Pancreas (tissue), 10 donors: ENCODE measurements around the gene ATPAF1. TPM values are rescaled to one million over a fixed set of nuclear protein-coding genes. Genes with fewer than 3 reads are reported as not detected.
"Not testable (repeated sequence)": the region's sequence is repeated elsewhere in the genome, so short reads cannot be mapped to it uniquely, and the experiment has no call there.

Experiments
- ATAC-seq, 4 donors: fragments of 200-7000 bp; cut with Tn5 transposase; one replicate each; pipeline versions ENCODE4 v1.8.0 to v1.9.1; 2020; ENCODE audit warnings: mild to moderate bottlenecking in 4 of 4, moderate library complexity in 4 of 4
- DNase-seq, 6 donors: peaks; one replicate each; pipeline ENCODE4 v3.0.0-alpha.2; 2020
- FAIRE-seq: peaks from 2 replicates; lab custom pipeline; 2012; peaks lifted over from hg19 to GRCh38; lab: Jason Lieb, UNC
- H3K27ac ChIP-seq, 4 donors: fragments of 200-600 bp; sonication (generic); 1 replicate in 3 of 4; 2 replicates in 1 of 4; pipeline versions ENCODE4 v1.5.0 to v1.8.0; 2020
- H3K27me3 ChIP-seq, 4 donors: fragments of 200-600 bp; one replicate each; pipeline ENCODE4 v1.8.0; 2021
- H3K36me3 ChIP-seq, 3 donors: fragments of 200-600 bp; sonication (generic) in 1 of 3; one replicate each; pipeline versions ENCODE4 v1.5.0 to v1.8.0; 2020 to 2021
- H3K4me1 ChIP-seq, 3 donors: fragments of 200-600 bp; one replicate each; pipeline ENCODE4 v1.8.0; 2021
- H3K4me3 ChIP-seq, 4 donors: fragments of 200-600 bp; sonication (generic) in 2 of 4; one replicate each; pipeline versions ENCODE4 v1.5.0 to v1.8.0; 2020 to 2021
- H3K9me3 ChIP-seq, 4 donors: fragments of 200-600 bp; one replicate each; pipeline ENCODE4 v1.8.0; 2021
- WGBS, 2 donors: extraction: QIAGEN DNeasy Blood & Tissue Kit; methylation state at CpG; one replicate each; pipeline ENCODE4 v1.1.7; 2013; 5-methylcytosine and 5-hydroxymethylcytosine counted together
- intact Hi-C, 3 donors: fragments of 100-400 bp; cut with DNase I; formaldehyde crosslinking; loops; one replicate each; pipeline versions ENCODE4 v1.11.1 to v1.14.2; 2022
- polyA plus RNA-seq, 2 donors: library from polyadenylated mRNA; stranded (reverse); fragments of 200-250 nt; gene quantifications; one replicate each; pipeline ENCODE4 v1.2.3, GENCODE V29; 2013
- total RNA-seq, 6 donors: library from RNA; stranded (reverse); fragmentation: NEBNext Ultra II Directional in 4 of 6; extraction: Animal tissue kit (Norgen Biotek cat#: 25700) in 4 of 6; gene quantifications; one replicate each; pipeline versions ENCODE4 v1.2.1 to v1.2.4, GENCODE V29; 2021 to 2023
- TF ChIP-seq, protein P1 (sequence below), 4 donors: fragments of 200-600 bp; sonication (generic) in 3 of 4; IDR thresholded peaks; one replicate each; pipeline versions ENCODE4 v1.5.0 to v1.8.0; 2021; ENCODE audit warnings: antibody characterized with exemption in 4 of 4
- donor health status: healthy with polysubstance abuse.
- donor health status: DM: no; HTN: no; CAD: no; lungs with moderate emphysema.
- donor health status: DM: no; HTN: no; CAD: no.
- donor health status: control.
- donor health status: control.
- donor health status: Bipolar disorder and iron deficiency.
- donor health status: DM: yes; HTN: yes; CAD: no.
- donor health status: DM: no; HTN: no; CAD: no.
- donor health status: DM: no; HTN: no; CAD: no.
- donor health status: DM: yes; HTN: yes; CAD: no.

The ATPAF1 gene
- total and polyA plus RNA-seq, 8 donors, result 18.1 to 23.3 (median 21.5) TPM

DNA sequence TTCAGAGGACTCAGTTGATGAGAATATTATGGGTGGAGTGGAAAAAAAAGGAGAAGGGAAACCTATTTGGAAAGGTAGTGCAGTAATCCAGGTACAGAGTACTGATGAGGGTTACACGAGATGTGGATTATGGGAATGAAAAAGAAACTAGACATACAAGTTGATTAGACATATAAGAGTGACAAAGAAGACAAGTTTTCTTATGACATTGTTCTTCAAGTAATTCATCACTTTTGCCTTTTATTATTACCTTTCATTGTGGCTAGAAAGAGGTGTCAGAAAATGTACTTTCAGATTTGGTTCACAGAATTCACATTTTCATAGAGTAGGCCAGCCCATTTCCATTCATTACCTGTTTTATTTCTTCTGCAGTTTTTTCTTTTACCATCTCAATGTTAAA, 10.4 kb downstream of the ATPAF1 start:
- no peaks in the 10 kb centered on the region for H3K27me3 ChIP-seq
- no peak overlapping the region for H3K27ac ChIP-seq
- H3K4me1 ChIP-seq, result no peaks in the 10 kb centered on the region
- WGBS, 2 donors, result 93 to 100% methylated on average over 1 of the region's 1 CpG
- TF ChIP-seq, protein P1, sequence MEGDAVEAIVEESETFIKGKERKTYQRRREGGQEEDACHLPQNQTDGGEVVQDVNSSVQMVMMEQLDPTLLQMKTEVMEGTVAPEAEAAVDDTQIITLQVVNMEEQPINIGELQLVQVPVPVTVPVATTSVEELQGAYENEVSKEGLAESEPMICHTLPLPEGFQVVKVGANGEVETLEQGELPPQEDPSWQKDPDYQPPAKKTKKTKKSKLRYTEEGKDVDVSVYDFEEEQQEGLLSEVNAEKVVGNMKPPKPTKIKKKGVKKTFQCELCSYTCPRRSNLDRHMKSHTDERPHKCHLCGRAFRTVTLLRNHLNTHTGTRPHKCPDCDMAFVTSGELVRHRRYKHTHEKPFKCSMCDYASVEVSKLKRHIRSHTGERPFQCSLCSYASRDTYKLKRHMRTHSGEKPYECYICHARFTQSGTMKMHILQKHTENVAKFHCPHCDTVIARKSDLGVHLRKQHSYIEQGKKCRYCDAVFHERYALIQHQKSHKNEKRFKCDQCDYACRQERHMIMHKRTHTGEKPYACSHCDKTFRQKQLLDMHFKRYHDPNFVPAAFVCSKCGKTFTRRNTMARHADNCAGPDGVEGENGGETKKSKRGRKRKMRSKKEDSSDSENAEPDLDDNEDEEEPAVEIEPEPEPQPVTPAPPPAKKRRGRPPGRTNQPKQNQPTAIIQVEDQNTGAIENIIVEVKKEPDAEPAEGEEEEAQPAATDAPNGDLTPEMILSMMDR (IDR thresholded peaks at IDR 0.05), result no peak
- ATAC-seq, result no peak
- H3K4me3 ChIP-seq, result no peak overlapping the region
- no peak for FAIRE-seq
- intact Hi-C loops, result no loop called here
- no peaks in the 10 kb centered on the region for H3K9me3 ChIP-seq
- H3K36me3 ChIP-seq, result peaks cover 0 to 26% (median 8%) of the 10 kb centered on the region in 3 donors
- DNase-seq, result no peak

DNA sequence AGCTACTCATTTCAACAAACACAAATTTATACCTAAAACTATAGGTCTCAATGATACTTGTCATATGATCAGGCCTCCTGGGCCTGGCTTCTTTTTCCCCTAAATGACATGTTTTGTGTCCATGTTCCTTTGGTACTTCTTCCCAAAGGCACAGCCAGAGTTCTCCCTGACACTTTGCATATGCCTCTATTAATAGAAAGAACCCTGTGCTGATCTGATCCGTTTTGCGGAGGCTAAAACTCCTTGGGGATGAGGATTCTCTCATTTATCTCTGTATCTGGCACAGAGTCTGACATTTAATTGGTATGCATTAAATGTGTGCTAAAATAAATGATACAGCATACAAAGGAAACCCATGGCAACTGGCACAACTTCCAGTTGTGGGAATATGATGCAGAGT, 11.5 kb downstream of the ATPAF1 start:
- Histone ChIP-seq H3K27me3 (no peaks in the 10 kb centered on the region), H3K9me3 (no peaks in the 10 kb centered on the region), H3K4me1 (no peaks in the 10 kb centered on the region), H3K36me3 (peaks cover 0 to 30% (median 8%) of the 10 kb centered on the region in 3 donors), H3K27ac (no peak overlapping the region), H3K4me3 (no peak overlapping the region)
- DNase-seq (no peak), FAIRE-seq (no peak), ATAC-seq (no peak)
- intact Hi-C loops, result no loop called here
- TF ChIP-seq, protein P1 (IDR thresholded peaks at IDR 0.05), result no peak
- WGBS, 2 donors, result 81 to 88% methylated on average over 2 of the region's 2 CpGs

DNA sequence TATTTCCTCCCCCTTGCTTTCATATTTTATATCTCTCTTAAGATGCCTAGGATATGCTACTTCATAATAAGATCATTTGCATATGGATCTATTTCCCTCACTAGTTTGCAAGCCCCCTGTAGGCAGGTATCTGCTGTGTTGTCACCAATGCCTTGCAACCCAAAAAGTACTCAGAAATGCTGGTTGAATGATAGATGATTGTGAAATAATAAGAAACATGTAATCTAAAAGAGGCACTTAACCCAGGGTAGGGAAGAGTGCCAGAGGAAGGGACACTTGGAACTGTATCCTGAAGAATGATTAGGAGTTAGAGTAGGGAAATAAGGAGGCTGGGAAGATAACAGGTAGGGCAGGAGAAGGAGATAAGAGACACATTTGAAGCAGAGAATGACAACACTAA, 12.3 kb downstream of the ATPAF1 start:
- intact Hi-C loops, result no loop called here
- Histone ChIP-seq H3K36me3 (peaks cover 0 to 30% (median 8%) of the 10 kb centered on the region in 3 donors), H3K27ac (no peak overlapping the region), H3K4me1 (no peaks in the 10 kb centered on the region), H3K4me3 (no peak overlapping the region), H3K27me3 (no peaks in the 10 kb centered on the region), H3K9me3 (no peaks in the 10 kb centered on the region)
- TF ChIP-seq, protein P1 (IDR thresholded peaks at IDR 0.05), result no peak
- FAIRE-seq, result no peak
- DNase-seq, result no peak
- no peak for ATAC-seq

DNA sequence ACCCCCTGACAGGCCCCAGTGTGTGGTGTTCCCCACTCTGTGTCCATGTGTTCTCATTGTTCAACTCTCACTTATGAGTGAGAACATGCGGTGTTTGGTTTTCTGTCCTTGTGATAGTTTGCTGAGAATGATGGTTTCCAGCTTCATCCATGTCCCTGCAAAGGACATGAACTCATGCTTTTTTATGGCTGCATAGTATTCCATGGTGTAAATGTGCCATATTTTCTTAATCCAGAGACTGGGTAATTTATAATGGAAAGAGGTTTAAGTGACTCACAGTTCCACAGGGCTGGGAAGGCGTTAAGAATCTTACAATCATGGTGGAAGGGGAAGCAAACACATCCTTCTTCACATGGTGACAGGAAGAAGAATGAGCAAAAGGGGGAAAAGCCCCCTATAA, 13.5 kb downstream of the ATPAF1 start:
- H3K36me3 ChIP-seq, result peaks cover 0 to 31% (median 8%) of the 10 kb centered on the region in 3 donors
- H3K27ac ChIP-seq, H3K27me3 ChIP-seq, H3K4me1 ChIP-seq, intact Hi-C loops, FAIRE-seq, H3K4me3 ChIP-seq, ATAC-seq, H3K9me3 ChIP-seq, DNase-seq: not testable (repeated sequence)
- WGBS, 2 donors, result 100% methylated on average over 2 of the region's 2 CpGs

DNA sequence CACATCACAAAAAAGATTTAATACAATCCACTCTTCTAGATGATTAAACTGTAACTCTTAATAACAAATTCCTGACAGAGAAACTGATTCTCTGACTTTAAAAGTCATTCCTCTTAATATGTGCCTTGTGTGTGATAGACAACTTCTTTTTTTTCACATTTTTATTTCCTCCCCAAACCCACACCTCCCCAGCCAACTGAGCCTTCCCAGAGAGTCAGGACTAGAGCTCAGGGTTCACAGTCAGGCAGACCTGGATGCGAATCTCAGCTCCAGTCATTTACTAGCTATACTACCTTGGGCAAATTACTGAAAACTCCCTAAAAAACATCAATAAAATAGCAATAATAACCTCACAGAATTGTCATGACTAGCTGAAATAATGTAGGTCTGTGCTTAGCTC, 14.2 kb downstream of the ATPAF1 start:
- Histone ChIP-seq H3K4me1 (no peaks in the 10 kb centered on the region), H3K4me3 (no peak overlapping the region), H3K9me3 (no peaks in the 10 kb centered on the region), H3K27ac (no peak overlapping the region), H3K36me3 (peaks cover 0 to 38% (median 8%) of the 10 kb centered on the region in 3 donors), H3K27me3 (no peaks in the 10 kb centered on the region)
- TF ChIP-seq, protein P1 (IDR thresholded peaks at IDR 0.05), result no peak
- 100% methylated on average over 1 of the region's 1 CpG for WGBS, 2 donors
- DNase-seq (no peak), FAIRE-seq (no peak), ATAC-seq (no peak)
- intact Hi-C loops, result no loop called here
